NCI-H2196 treated with DMSO at 0.1 percent for 48 hours (cell line): Measurements from ENCODE around the gene GRAP2.

ENCODE experiments used
- DNase-seq: peaks from one replicate; lab custom pipeline; 2025; ENCODE audit not compliant: unreplicated experiment; lab: John Stamatoyannopoulos, UW

GRAP2 gene

GRCh38 chr22:39923696-39924095 lies 22.8 kb downstream of the GRAP2 start:
- no peak for DNase-seq

DNA sequence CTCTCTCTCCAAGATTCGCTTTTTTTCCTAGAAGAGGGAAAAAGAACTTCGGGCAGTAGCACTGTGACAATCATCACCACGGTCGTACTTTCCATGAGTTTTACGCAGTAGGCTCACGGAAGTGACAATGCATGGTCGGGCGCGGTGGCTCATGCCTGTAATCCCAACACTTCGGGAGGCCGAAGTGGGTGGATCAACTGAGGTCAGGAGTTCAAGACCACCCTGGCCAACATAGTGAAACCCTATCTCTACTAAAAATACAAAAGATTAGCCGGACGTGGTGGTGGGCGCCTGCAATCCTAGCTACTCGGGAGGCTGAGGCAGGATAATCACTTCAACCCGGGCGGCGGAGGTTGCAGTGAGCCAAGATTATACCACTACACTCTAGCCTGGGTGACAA lies 23.4 kb downstream of the GRAP2 start:
- no peak for DNase-seq

DNA sequence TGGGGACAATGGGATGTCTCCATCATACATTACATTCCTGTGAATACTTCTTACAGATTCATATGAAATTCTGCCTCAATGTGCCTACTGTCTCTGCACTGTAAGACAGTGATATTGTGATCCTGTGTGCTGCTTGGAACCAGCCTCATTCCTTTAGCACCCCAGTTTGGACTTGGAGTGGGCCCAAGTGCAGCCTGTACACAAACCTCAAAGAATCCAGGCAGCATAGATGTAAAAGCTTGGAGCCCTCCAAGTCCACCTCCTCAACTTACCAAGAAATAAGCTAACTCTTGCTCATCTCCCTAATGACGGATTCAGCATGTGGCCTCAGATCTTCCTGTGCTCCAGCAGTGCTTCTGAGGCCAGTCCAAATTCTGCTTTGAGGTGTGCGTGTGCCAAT lies 24.4 kb downstream of the GRAP2 start:
- no peak for DNase-seq

DNA sequence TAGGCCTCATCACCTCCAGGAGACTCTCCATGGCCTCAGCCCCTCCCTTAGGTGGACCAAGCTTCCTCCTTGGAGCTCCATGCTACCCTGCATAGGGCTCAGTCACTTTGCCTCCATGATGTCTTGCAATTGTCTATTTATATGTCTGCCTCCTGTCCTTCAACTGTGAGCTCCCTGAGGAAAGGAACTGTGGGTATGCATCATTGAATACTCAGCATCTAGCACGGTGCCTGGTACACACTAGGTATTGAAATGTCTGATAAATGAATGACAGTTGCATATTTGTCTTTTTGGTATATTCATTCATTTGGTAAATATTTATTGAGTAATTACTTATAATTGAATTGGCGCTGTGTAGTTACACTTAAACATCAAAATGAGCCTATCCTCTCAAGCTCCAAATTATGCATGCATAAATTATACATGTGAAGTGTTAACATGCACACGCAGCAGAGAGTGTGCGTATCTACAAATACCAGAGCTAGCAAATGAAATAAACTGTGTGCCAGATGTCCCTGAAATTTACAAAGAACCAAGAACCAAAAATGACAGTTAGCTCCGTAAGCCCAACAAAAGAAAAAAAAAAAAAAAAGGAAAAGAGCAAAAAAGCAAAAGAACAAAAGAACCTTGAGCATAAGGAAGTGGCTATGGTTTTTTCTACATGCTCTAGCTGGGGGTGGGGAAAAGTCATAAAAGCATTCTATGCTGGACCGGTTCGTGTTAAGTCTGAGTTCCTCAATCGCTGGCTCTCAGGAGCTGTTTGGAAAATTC lies 25.2 kb downstream of the GRAP2 start:
- no peak for DNase-seq

DNA sequence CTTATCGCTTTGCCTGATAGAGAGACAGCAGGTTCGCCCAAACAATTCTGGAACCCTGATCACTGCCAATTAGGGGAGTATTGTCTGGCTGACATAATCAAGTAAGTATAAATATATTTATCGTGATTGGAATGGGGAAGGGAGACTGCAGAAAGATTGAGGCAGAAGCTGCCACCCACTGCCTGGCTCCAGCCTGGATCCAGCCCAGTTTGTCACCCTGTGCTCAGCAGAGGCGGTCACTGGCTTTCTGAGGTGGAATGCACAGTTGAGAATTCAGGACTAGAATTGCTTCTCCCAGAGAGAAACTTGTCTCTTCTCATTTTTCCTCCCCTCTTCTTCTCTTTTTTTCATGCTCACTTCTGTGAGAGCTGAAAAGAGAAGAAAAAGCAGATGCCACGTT lies 25.9 kb downstream of the GRAP2 start:
- DNase-seq: no peak

- DNase-seq: no peak
Measured at GRCh38 chr22:39927544-39927943, 26.7 kb downstream of the GRAP2 start.

DNA sequence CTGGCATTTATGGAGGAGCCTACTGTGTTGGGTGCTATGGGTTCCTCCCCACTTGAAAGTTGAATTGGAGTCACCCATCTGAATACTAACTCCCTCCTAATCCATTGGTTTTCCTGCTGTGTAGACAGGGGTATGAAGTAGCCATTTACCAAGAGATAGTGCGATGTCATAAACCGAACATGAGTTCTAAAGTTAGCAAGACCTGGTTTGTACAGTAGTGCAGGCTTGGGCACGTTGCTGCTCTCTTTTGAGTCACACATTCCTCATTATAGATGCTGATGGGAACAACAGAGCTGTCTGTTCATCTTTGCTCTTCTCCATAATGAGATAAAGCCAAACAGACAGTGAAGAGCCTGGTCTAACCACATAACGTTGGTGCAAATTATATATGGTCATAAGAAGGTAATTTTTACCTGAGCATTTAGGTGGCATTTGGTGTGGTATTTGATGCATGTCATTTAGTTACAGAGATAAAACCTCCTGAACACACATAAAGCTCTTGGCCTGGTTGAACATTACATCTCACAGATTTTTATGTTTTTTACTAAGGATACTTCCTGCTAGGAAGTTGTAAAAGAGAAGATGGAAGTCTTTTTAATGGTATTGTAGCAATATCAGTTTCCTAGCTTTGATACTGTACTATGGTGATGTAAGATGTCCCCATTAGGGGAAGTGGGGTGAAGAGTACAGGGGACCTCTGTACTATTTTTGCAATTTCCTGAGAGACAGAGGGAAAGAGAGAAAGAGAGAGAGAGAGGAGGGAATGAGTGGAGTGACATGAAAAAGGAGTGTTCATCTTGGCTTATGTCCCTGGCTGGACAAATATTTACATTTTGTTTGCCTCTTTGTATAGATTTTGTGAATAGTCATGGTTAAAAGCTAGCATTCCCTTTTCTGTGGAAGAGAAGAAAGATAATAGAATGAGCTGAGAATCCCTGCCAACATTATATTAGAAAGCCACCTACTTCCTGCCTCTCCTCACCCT lies 27.9 kb downstream of the GRAP2 start:
- no peak for DNase-seq

DNA sequence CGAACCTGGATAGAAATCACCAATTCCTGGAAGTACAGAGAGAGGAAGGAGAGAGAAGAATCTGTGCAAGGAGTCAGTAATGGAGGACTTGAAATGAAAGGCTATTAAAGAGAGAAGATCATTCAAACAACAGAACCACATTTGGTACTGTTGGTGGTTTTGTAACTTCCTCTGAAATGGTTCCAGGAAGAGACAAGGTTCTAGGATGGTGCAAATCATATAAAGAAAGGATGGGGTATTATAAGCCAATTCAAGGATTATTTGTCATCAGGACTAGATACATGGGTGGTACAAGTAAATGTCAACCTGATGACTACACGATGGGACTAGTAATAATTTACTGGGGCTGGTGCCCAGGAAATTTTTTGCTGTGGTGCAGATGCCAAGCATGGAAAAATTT lies 30.4 kb downstream of the GRAP2 start:
- no peak for DNase-seq

GRCh38 chr22:39932166-39932565 lies 31.3 kb downstream of the GRAP2 start:
- DNase-seq: no peak

- DNase-seq: no peak
Measured at GRCh38 chr22:39932918-39933649, 32.2 kb downstream of the GRAP2 start.

DNA sequence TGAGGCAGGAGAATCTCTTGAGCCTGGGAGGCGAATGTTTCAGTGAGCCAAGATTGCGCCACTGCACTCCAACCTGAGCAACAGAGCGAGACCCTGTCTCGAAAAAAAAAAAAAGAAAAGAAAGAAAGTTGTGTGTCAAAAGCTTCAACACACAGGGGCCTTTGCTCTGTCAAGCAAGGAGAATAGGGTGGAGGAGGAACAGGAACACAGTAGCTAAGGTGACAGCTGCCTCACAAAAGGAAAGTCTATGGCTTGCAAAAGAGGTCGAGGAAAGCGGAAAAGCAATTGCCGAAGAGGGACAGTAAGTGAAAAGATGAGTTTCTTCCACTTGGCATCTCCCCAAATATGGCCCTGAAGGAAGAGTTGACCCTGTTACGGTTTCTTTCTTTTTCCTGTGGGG lies 32.9 kb downstream of the GRAP2 start:
- no peak for DNase-seq

DNA sequence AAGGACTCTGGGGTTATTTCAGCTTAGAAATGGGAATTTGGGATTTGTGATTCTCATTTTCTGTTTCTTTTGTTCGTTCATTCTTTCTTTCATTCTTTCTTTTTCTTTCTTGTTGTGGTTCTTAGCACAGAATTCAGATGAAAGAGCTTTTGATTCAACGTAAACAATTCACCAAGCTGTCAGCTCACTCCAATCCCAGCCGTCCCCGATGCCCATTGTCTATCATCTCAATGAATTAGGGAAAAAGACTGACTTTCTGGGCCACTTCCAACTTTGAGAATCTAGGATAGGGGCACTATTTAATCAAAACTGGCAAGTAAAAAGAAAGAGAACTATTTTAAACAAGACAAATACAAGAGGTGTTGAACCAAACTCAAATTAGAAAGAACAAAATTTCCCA lies 34.2 kb downstream of the GRAP2 start:
- DNase-seq: no peak

GRCh38 chr22:39935612-39936011 lies 34.7 kb downstream of the GRAP2 start:
- DNase-seq: no peak

GRCh38 chr22:39936523-39937145 lies 35.8 kb downstream of the GRAP2 start:
- DNase-seq: no peak

GRCh38 chr22:39937906-39938305 lies 37.0 kb downstream of the GRAP2 start:
- no peak for DNase-seq

DNA sequence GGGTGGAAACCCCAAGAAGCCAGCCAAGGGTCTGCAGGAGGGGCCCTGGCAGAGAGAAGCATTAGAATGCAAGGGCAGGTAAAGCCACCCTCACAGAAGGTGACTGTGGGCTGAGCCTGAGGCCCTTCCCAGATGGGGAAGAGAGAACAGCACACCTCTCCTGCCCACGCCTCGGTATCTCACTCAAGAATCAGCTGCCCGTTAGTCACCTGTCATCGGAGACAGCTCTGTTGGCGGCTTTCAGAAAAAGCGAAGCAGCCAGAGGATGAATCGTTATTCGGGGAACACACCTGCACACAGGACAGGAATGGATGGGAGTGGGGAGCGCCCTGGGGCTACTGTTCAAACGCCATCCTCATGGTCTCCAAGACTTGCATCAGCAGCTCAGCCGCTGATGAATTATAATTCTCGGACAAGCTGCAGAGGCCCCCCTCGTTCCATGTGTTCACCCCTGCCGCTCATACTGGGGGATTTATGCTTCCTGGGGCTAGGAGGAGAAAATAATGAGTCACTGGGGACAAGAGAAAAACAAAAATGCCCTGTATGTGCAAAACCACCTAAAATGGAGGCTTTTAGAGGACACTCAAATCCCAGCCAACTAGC lies 37.7 kb downstream of the GRAP2 start:
- no peak for DNase-seq

DNA sequence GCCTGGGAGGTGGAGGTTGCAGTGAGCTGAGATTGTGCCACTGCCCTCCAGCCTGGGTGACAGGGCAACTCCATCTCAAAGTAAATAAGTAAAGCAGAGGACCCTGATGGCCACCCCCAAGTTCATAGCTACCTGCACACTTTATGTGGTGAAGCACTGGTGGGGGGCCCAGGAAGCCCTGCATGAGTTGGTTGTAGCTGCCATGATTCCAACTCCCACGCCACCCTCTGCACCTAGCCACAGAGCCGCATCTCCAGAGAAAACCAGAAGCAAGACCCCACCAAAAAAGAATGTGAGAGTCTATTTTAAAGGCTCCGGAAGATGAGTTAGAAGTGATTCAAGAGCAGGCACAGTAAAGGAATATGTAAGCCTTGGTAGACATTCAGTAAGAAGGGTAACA lies 38.9 kb downstream of the GRAP2 start:
- no peak for DNase-seq

- DNase-seq: no peak
Measured at GRCh38 chr22:39940757-39941305, 39.9 kb downstream of the GRAP2 start.

GRCh38 chr22:39941601-39942000 lies 40.7 kb downstream of the GRAP2 start:
- peak; percentile 43 for DNase-seq
